Measurements from ENCODE around the gene SHISAL2B.

Gene SHISAL2B

DNA sequence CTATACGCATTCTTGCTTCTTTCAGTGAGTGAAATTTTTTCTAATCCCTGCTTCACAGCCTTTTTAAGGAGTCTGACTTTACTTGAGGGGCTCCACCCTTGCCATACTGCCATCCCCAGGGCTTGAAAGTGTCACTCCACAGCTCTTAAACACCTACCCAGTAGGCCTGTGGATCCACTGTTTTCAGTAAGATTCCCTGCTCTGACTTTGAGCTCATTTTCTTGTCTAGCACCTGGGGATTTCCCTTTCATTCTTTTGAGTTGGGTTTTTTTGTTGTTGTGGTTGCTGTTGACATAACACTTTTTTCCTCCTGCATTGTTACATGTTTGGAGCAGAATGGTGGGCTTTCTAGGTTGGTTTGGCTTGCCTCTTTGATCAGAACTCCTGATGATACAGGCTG lies 54.6 kb downstream of the SHISAL2B start:
- no peak overlapping the region for H3K4me3 ChIP-seq (ENCODE audit: low read depth, low read length)
- no peak for DNase-seq (ENCODE audit: low read depth)
- TF ChIP-seq MYC (IDR thresholded peaks at IDR 0.05; ENCODE audit: low read depth, low read length) (no peak), POLR2A (IDR thresholded peaks at IDR 0.05; ENCODE audit: extremely low read depth, insufficient read length) (no peak)
- TF ChIP-seq, protein P1, sequence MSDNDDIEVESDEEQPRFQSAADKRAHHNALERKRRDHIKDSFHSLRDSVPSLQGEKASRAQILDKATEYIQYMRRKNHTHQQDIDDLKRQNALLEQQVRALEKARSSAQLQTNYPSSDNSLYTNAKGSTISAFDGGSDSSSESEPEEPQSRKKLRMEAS (IDR thresholded peaks at IDR 0.05; ENCODE audit: low read depth, low read length): no peak
- TF ChIP-seq, protein P2, sequence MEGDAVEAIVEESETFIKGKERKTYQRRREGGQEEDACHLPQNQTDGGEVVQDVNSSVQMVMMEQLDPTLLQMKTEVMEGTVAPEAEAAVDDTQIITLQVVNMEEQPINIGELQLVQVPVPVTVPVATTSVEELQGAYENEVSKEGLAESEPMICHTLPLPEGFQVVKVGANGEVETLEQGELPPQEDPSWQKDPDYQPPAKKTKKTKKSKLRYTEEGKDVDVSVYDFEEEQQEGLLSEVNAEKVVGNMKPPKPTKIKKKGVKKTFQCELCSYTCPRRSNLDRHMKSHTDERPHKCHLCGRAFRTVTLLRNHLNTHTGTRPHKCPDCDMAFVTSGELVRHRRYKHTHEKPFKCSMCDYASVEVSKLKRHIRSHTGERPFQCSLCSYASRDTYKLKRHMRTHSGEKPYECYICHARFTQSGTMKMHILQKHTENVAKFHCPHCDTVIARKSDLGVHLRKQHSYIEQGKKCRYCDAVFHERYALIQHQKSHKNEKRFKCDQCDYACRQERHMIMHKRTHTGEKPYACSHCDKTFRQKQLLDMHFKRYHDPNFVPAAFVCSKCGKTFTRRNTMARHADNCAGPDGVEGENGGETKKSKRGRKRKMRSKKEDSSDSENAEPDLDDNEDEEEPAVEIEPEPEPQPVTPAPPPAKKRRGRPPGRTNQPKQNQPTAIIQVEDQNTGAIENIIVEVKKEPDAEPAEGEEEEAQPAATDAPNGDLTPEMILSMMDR (IDR thresholded peaks at IDR 0.05; ENCODE audit: low read depth, low read length): no peak

DNA sequence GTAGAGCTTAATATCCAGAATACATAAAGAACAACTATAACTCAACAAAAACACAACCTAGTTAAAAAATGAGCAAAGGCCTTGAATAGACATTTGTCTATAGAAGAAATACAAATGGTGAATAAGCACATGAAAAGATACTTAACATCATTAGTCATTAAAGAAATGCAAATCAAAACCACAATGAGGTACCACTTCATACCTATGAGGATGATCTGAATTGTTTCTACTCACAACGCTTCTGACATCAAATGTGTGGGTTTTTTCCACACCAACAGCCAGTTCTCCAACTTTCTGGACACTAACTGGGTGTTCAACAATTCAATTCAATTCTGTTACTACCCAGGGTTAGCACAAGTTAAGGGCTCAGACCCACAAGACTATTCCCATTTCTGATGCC lies 56.1 kb downstream of the SHISAL2B start:
- no peak for DNase-seq (ENCODE audit: low read depth)
- TF ChIP-seq, protein P1 (IDR thresholded peaks at IDR 0.05; ENCODE audit: low read depth, low read length): no peak
- TF ChIP-seq MYC (IDR thresholded peaks at IDR 0.05; ENCODE audit: low read depth, low read length): no peak
- TF ChIP-seq, protein P2 (IDR thresholded peaks at IDR 0.05; ENCODE audit: low read depth, low read length): no peak
- TF ChIP-seq POLR2A (IDR thresholded peaks at IDR 0.05; ENCODE audit: extremely low read depth, insufficient read length): no peak
- no peak overlapping the region for H3K4me3 ChIP-seq (ENCODE audit: low read depth, low read length)

DNA sequence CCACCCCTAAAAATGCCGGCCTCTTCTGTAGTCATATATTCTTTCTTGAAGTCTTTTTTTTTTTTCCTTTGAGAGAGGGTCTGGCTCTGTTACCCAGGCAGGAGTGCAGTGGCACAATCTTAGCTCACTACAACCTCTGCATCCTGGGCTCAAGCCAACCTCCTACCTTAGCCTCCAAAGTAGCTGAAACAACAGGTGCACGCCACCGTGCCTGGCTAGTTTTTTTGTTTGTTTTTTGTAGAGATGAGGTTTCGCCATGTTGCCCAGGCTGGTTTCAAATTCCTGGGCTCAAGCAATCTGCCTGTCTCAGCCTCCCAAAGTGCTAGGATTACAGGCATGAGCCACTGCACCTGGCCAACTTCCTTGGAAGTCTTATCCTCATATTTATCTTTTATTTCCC lies 59.1 kb downstream of the SHISAL2B start:
- H3K4me3 ChIP-seq (ENCODE audit: low read depth, low read length): no peak overlapping the region
- DNase-seq (ENCODE audit: low read depth): no peak

GRCh38 chr5:64754066-64754465 lies 63.8 kb downstream of the SHISAL2B start:
- H3K4me3 ChIP-seq (ENCODE audit: low read depth, low read length): no peak overlapping the region
- TF ChIP-seq, protein P2 (IDR thresholded peaks at IDR 0.05; ENCODE audit: low read depth, low read length): no peak
- TF ChIP-seq MYC (IDR thresholded peaks at IDR 0.05; ENCODE audit: low read depth, low read length): no peak
- TF ChIP-seq, protein P1 (IDR thresholded peaks at IDR 0.05; ENCODE audit: low read depth, low read length): no peak
- no peak for TF ChIP-seq POLR2A (IDR thresholded peaks at IDR 0.05; ENCODE audit: extremely low read depth, insufficient read length)
- no peak for DNase-seq (ENCODE audit: low read depth)

More for the DNA sequence above, 59.1 kb downstream of the SHISAL2B start:
- TF ChIP-seq, protein P2 (IDR thresholded peaks at IDR 0.05; ENCODE audit: low read depth, low read length): no peak
- TF ChIP-seq, protein P1 (IDR thresholded peaks at IDR 0.05; ENCODE audit: low read depth, low read length): no peak
- TF ChIP-seq MYC (IDR thresholded peaks at IDR 0.05; ENCODE audit: low read depth, low read length): no peak
- no peak for TF ChIP-seq POLR2A (IDR thresholded peaks at IDR 0.05; ENCODE audit: extremely low read depth, insufficient read length)

DNA sequence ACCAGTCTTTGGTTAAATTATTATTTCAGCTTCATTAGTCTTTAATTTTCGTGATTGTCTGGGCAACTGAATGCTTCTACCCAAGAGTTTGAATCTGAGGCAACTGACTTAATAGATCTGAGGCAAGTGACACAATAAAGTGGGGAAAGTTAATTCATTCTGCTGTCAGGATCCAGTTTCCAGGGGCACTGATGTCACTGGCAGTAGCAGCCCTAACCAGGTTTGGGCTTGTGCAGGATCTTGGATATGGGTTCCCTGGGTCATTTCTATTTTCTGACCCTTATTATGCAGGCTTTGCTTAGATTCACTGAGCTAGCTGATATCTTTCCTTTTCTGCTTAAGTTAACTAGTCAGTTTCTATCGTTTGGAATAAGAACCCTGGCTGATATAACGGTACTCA lies 68.6 kb downstream of the SHISAL2B start:
- H3K4me3 ChIP-seq (ENCODE audit: low read depth, low read length): no peak overlapping the region
- DNase-seq (ENCODE audit: low read depth): no peak
- TF ChIP-seq, protein P1 (IDR thresholded peaks at IDR 0.05; ENCODE audit: low read depth, low read length): no peak
- TF ChIP-seq, protein P2 (IDR thresholded peaks at IDR 0.05; ENCODE audit: low read depth, low read length): no peak
- no peak for TF ChIP-seq POLR2A (IDR thresholded peaks at IDR 0.05; ENCODE audit: extremely low read depth, insufficient read length)
- TF ChIP-seq MYC (IDR thresholded peaks at IDR 0.05; ENCODE audit: low read depth, low read length): no peak
